Measurements from ENCODE around the gene MEF2A. TPM values are rescaled to one million over a fixed set of nuclear protein-coding genes. Genes with fewer than 3 reads are reported as not detected.
A peak's percentile ranks its signal among the peaks of the same experiment; 100 is the strongest.

Gene MEF2A
- total RNA-seq (102 and 104 TPM in 2 replicates), polyA plus RNA-seq (44.0 and 59.0 TPM in 2 replicates), polyA minus RNA-seq (46.6 and 66.6 TPM in 2 replicates)
- total RNA-seq (2013) = 82.4 TPM

GRCh38 chr15:99565299-99566156 is at the start of gene MEF2A:
TSS of gene MEF2A (plus strand) at chr15:99565984. CDS start at chr15:99633120, 67,136 bp downstream.
- under 1% methylated on average over 95 of the region's 101 CpGs for WGBS (ENCODE audit: insufficient coverage)

More at GRCh38 chr15:99565299-99566156, at the start of gene MEF2A:
- H3K9me3 ChIP-seq (ENCODE audit: control extremely low read depth in 1 of 3, control insufficient read depth in 2 of 3, insufficient read depth in 1 of 3, low read length in 2 of 3) = no peaks in the 10 kb centered on the region
- ChIA-PET POLR2A (interaction anchor here (0.5 to 4.6 kb wide), 11 partner anchors 9 to 225 kb away, joined by 3 to 64 read pairs (median 8); partner anchors contain the start of gene LYSMD4), CTCF (interaction anchor here (0.6 to 7.6 kb wide), 12 partner anchors 19 to 293 kb away, joined by 3 to 49 read pairs (median 4); no protein-coding TSS in a partner anchor)
- DNase-seq (peak; percentile 98), ATAC-seq (ENCODE audit: low read depth) (peak; percentile 71)
- H3K9me3 Mint-ChIP-seq (ENCODE audit: insufficient read depth) = no peaks in the 10 kb centered on the region
- H3K36me3 ChIP-seq (replicated peaks in 1 of 2; ENCODE audit: control extremely low read depth in 1 of 2, control insufficient read depth in 1 of 2, extremely low read depth in 1 of 2, insufficient read depth in 2 of 2, low read length in 1 of 2) = peaks cover 0 to 2% of the 10 kb centered on the region in 2 experiments
- peak within 1 kb of the TSS; percentile 98 to 99 for H3K27ac ChIP-seq (ENCODE audit: low read length in 2 of 2)
- no peaks in the 10 kb centered on the region for H3K27me3 Mint-ChIP-seq
- peak within 1 kb of the TSS; percentile 100 for H3K4me3 Mint-ChIP-seq
- H3K27me3 ChIP-seq (replicated peaks in 1 of 4; ENCODE audit: control extremely low read depth in 1 of 4, control insufficient read depth in 3 of 4, insufficient read depth in 4 of 4, low read length in 3 of 4) = no peaks in the 10 kb centered on the region
- no peak for TF ChIP-seq CTCF (IDR thresholded peaks at IDR 0.05)
- no peak for TF ChIP-seq EZH2 (IDR thresholded peaks at IDR 0.05; ENCODE audit: borderline replicate concordance, insufficient read depth, low read depth, low read length, poor library complexity, severe bottlenecking)
- peak within 1 kb of the TSS; percentile 92 for H3K4me2 ChIP-seq (replicated peaks; ENCODE audit: low read depth, low read length, poor library complexity, severe bottlenecking)
- peak within 1 kb of the TSS; percentile 99 for H3K27ac Mint-ChIP-seq
- intact Hi-C loops (cut with micrococcal nuclease) = loop anchor here (1.0 to 5.0 kb wide), 6 partner anchors 53 to 313 kb away; partner anchors contain the start of gene LRRC28
- peak within 1 kb of the TSS; percentile 90 for H3K9ac ChIP-seq (ENCODE audit: low read length)
- H3K4me1 Mint-ChIP-seq = peaks cover 48% of the 10 kb centered on the region
- peaks cover 42% of the 10 kb centered on the region for H3K79me2 ChIP-seq (ENCODE audit: control insufficient read depth, insufficient read depth, low read length)
- peaks cover 20% of the 10 kb centered on the region for H4K20me1 ChIP-seq (ENCODE audit: control insufficient read depth, insufficient read depth, low read length, poor library complexity, severe bottlenecking)
- peaks cover 33 to 37% of the 10 kb centered on the region in 2 donors for H3K4me1 ChIP-seq (ENCODE audit: control insufficient read depth in 2 of 2, insufficient read depth in 2 of 2, low read length in 2 of 2)
- peak within 1 kb of the TSS; percentile 82 for H2AFZ ChIP-seq (ENCODE audit: insufficient read depth, low read depth, low read length, poor library complexity, severe bottlenecking)
- peak within 1 kb of the TSS; percentile 75 to 96 (median 91) for H3K4me3 ChIP-seq (ENCODE audit: control extremely low read depth in 1 of 5, extremely low read depth in 1 of 5, insufficient read depth in 1 of 5, low read depth in 2 of 5, low read length in 4 of 5)
